NCI-H2081 (cell line): ENCODE measurements around the gene NDUFS3.
A peak's percentile ranks its signal among the peaks of the same experiment; 100 is the strongest.
"Not testable (repeated sequence)": the region's sequence is repeated elsewhere in the genome, so short reads cannot be mapped to it uniquely, and the experiment has no call there.

Source experiments
- DNase-seq, 2 experiments: peaks; one replicate each; lab custom pipeline; 2025; lab: John Stamatoyannopoulos, UW

NDUFS3 gene

GRCh38 chr11:47578524-47579494 lies at the start of gene NDUFS3, which contains the start of gene KBTBD4:
Gene NDUFS3, plus strand, starts transcription at chr11:47579074. Its CDS starts 18 bp downstream, at chr11:47579092.
Gene KBTBD4, minus strand, starts transcription at chr11:47578970. Its CDS starts 19 bp downstream, at chr11:47578951.
- DNase-seq = peak; percentile 89 to 94

GRCh38 chr11:47529951-47530350 lies 48.9 kb upstream of the NDUFS3 start:
- DNase-seq = no peak

GRCh38 chr11:47530721-47531120 lies 48.2 kb upstream of the NDUFS3 start:
- not testable (repeated sequence) for DNase-seq

- no peak for DNase-seq
Measured at GRCh38 chr11:47531666-47532065, 47.2 kb upstream of the NDUFS3 start.

GRCh38 chr11:47532597-47533213 lies 46.2 kb upstream of the NDUFS3 start:
- DNase-seq = peak in 1 of 2 experiments; percentile 21

GRCh38 chr11:47533690-47534151 lies 45.2 kb upstream of the NDUFS3 start:
- DNase-seq = no peak

GRCh38 chr11:47534704-47535251 lies 44.1 kb upstream of the NDUFS3 start:
- no peak for DNase-seq

- DNase-seq = no peak
Measured at GRCh38 chr11:47536915-47537314, 42.0 kb upstream of the NDUFS3 start.

- DNase-seq = peak; percentile 58 to 87
Measured at GRCh38 chr11:47538741-47539565, 39.9 kb upstream of the NDUFS3 start.

- DNase-seq = no peak
Measured at GRCh38 chr11:47539681-47540039, 39.2 kb upstream of the NDUFS3 start.

- no peak for DNase-seq
Measured at GRCh38 chr11:47541070-47541469, 37.8 kb upstream of the NDUFS3 start.

GRCh38 chr11:47545298-47545697 lies 33.6 kb upstream of the NDUFS3 start:
- no peak for DNase-seq

GRCh38 chr11:47546274-47546673 lies 32.6 kb upstream of the NDUFS3 start:
- not testable (repeated sequence) for DNase-seq

- no peak for DNase-seq
Measured at GRCh38 chr11:47550288-47551047, 28.4 kb upstream of the NDUFS3 start.

- DNase-seq = peak in 1 of 2 experiments; percentile 20
Measured at GRCh38 chr11:47551086-47551485, 27.8 kb upstream of the NDUFS3 start.

- DNase-seq = peak in 1 of 2 experiments; percentile 37
Measured at GRCh38 chr11:47552056-47552565, 26.8 kb upstream of the NDUFS3 start.

- peak; percentile 96 for DNase-seq
Measured at GRCh38 chr11:47552566-47553405, 26.1 kb upstream of the NDUFS3 start, which contains the start of gene CELF1. Gene CELF1, minus strand, starts transcription at chr11:47553132. Its CDS starts 53,609 bp downstream, at chr11:47499523.

- DNase-seq = peak in 1 of 2 experiments; percentile 82
Measured at GRCh38 chr11:47553406-47553743, 25.5 kb upstream of the NDUFS3 start.

GRCh38 chr11:47557004-47557403 lies 21.9 kb upstream of the NDUFS3 start:
- DNase-seq = not testable (repeated sequence)

- no peak for DNase-seq
Measured at GRCh38 chr11:47558695-47559094, 20.2 kb upstream of the NDUFS3 start.
